ENCODE data around the gene NTN1.

GRCh38 chr17:9002227-9002605 lies 19.1 kb upstream of the NTN1 start:
- no peak for TF ChIP-seq CTCF (IDR thresholded peaks at IDR 0.05)
- TF ChIP-seq EZH2 (IDR thresholded peaks at IDR 0.05) = no peak
